Astrocyte (in vitro differentiated cells and primary cell): ENCODE data around the gene ARFIP1.

Source experiments
- CTCF ChIP-seq: IDR thresholded peaks from 2 replicates; pipeline ENCODE4 v1.5.1; 2011; ENCODE audit warnings: low read depth, mild to moderate bottlenecking, inconsistent platforms, low read length, moderate library complexity; ENCODE audit not compliant: insufficient read depth
- EZH2 ChIP-seq: IDR thresholded peaks from 2 replicates; pipeline ENCODE4 v1.6.1; 2012; ENCODE audit warnings: mild to moderate bottlenecking, low read length, inconsistent platforms; ENCODE audit not compliant: insufficient read depth

- TF ChIP-seq CTCF: no peak
- no peak for TF ChIP-seq EZH2
Observed at GRCh38 chr4:152898606-152899005, 118.9 kb downstream of the ARFIP1 start.
